Astrocyte of the cerebellum (primary cell): ENCODE measurements around the gene SIVA1.

ENCODE experiments used
- DNase-seq: peaks from one replicate; pipeline ENCODE4 v3.0.0-alpha.2; 2011; ENCODE audit warnings: low read depth
- H3K4me3 ChIP-seq: 2 replicates; pipeline ENCODE4 v1.5.1; 2011; ENCODE audit warnings: mild to moderate bottlenecking, low read depth, low read length, moderate library complexity
- in situ Hi-C: cut with HindIII; loops from 2 replicates; pipeline ENCODE4 v1.10.0; 2017; ENCODE audit warnings: low sequenced_read_pairs
- TF ChIP-seq, protein P1 (sequence below): IDR thresholded peaks from 2 replicates; pipeline ENCODE4 v1.5.1; 2012; ENCODE audit warnings: low read length, low read depth, moderate library complexity, mild to moderate bottlenecking; ENCODE audit errors: missing control alignments

SIVA1 gene

GRCh38 chr14:104798300-104799243 lies 45.6 kb downstream of the SIVA1 start:
- TF ChIP-seq, protein P1, sequence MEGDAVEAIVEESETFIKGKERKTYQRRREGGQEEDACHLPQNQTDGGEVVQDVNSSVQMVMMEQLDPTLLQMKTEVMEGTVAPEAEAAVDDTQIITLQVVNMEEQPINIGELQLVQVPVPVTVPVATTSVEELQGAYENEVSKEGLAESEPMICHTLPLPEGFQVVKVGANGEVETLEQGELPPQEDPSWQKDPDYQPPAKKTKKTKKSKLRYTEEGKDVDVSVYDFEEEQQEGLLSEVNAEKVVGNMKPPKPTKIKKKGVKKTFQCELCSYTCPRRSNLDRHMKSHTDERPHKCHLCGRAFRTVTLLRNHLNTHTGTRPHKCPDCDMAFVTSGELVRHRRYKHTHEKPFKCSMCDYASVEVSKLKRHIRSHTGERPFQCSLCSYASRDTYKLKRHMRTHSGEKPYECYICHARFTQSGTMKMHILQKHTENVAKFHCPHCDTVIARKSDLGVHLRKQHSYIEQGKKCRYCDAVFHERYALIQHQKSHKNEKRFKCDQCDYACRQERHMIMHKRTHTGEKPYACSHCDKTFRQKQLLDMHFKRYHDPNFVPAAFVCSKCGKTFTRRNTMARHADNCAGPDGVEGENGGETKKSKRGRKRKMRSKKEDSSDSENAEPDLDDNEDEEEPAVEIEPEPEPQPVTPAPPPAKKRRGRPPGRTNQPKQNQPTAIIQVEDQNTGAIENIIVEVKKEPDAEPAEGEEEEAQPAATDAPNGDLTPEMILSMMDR, result no peak
- no peak overlapping the region for H3K4me3 ChIP-seq
- in situ Hi-C loops, result no loop called here
- no peak for DNase-seq

DNA sequence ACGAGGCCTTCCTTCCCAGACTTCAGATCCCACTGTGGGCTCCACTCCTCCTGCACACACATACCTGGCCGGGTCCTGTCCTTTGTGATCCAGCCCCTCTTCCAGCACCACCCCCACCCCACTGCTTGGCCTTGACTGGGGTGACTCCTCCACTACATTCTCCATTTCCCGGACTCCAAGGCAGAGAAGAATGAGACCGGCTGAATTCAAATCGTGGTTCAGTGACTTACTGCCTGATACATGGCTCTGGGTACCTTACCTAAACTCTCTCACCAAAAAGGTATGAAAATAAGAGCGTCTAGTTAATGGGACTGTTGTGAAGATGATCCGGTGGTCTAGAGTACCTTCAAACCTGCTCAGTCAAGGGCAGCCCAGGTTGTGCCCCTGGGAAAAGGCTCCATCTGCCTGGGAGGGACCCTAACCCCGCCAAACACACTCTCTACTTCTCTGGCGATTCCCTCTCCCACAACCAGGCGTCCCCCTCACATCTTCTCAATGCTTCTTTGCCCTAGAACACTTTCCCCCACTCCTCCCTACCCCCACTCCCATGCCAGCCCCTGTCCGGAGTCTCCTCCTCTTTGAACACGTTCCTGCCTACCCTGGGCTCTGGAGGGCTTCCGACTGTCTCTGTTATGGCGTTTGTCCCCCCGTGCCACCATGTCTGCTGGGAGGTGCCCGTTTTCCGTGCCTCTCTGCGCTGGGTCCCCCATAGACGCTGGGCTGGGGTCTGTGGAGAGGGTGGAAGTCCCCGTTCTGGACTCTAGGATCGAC lies 46.5 kb downstream of the SIVA1 start:
- in situ Hi-C loops, result no loop called here
- H3K4me3 ChIP-seq, result peak overlapping the region; percentile 53
- TF ChIP-seq, protein P1, result peak; percentile 54
- DNase-seq, result no peak

DNA sequence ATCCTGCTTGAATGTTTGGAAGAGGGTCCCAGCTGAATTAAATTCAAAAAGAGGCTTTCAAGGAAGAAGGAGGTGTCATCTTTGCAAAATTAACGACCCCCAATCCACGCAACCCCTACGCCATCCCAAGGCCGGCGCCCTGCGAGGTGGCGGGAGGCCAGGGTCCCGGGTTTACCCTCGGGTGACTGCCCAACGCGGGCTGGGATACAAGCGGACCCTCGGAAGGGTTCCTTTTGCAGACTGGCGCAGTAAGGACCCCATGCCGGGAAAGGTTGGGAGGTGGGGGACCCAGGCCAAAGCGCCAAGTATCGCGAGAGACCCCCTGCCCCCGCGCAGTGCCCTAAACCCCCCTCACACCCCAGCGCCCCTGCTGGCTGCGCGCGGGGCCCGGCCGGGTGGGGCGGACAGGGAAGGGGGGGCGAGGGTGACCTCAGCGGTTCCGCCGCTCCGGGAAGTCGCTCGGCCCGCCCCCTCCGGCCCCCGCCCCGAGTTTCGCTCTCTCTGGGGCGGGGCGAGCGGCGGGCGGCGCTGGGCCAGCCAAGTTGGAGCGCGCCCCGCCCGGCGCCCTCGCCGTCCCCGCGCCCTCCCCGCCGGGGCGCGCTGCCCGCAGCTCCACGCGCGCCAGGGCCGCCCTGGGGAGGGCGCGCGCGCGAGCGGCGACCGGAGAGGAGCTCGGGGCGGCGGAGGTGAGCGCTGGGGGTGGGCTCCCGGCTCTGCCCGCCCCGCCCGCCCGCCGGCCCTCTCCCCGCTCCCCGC lies 47.2 kb downstream of the SIVA1 start:
- peak overlapping the region; percentile 53 for H3K4me3 ChIP-seq
- in situ Hi-C loops, result no loop called here
- TF ChIP-seq, protein P1, result no peak
- no peak for DNase-seq

GRCh38 chr14:104800771-104801519 lies 48.0 kb downstream of the SIVA1 start, which contains the start of gene ZBTB42:
Gene ZBTB42, plus strand, starts transcription at chr14:104801101. Its CDS starts 97 bp downstream, at chr14:104801198.
- in situ Hi-C loops, result no loop called here
- H3K4me3 ChIP-seq, result peak within 1 kb of the TSS; percentile 53
- TF ChIP-seq, protein P1, result no peak
- DNase-seq, result no peak

GRCh38 chr14:104801520-104802393 lies 48.8 kb downstream of the SIVA1 start:
- TF ChIP-seq, protein P1, result no peak
- peak overlapping the region; percentile 53 for H3K4me3 ChIP-seq
- in situ Hi-C loops, result no loop called here
- no peak for DNase-seq
